AG10803 (cell line): Measurements from ENCODE around the gene AHNAK2.

Source experiments
- DNase-seq: peaks from one replicate; pipeline ENCODE4 v3.0.0; 2010; ENCODE audit warnings: low read depth
- H3K4me3 ChIP-seq: 2 replicates; pipeline ENCODE4 v1.5.1; 2011; ENCODE audit warnings: mild to moderate bottlenecking, low read length, control low read depth
- CTCF ChIP-seq: conservative IDR thresholded peaks from 2 replicates; pipeline ENCODE4 v1.5.1; 2011; ENCODE audit warnings: mild to moderate bottlenecking, low read length, control low read depth, inconsistent platforms

Gene AHNAK2

GRCh38 chr14:104900639-104901512, 77.3 kb downstream of the AHNAK2 start:
- no peak for TF ChIP-seq CTCF
- no peak overlapping the region for H3K4me3 ChIP-seq
- no peak for DNase-seq

- DNase-seq, result no peak
- no peak for TF ChIP-seq CTCF
- H3K4me3 ChIP-seq, result no peak overlapping the region
Observed at GRCh38 chr14:104899781-104900180, 78.4 kb downstream of the AHNAK2 start.

GRCh38 chr14:104898870-104899510, 79.2 kb downstream of the AHNAK2 start:
- no peak for TF ChIP-seq CTCF
- no peak overlapping the region for H3K4me3 ChIP-seq
- no peak for DNase-seq

GRCh38 chr14:104898195-104898558, 80.0 kb downstream of the AHNAK2 start:
- H3K4me3 ChIP-seq, result no peak overlapping the region
- no peak for TF ChIP-seq CTCF
- DNase-seq, result no peak

GRCh38 chr14:104897330-104898194, 80.6 kb downstream of the AHNAK2 start:
- DNase-seq, result no peak
- no peak for TF ChIP-seq CTCF
- H3K4me3 ChIP-seq, result no peak overlapping the region

GRCh38 chr14:104895786-104896661, 82.2 kb downstream of the AHNAK2 start:
- H3K4me3 ChIP-seq, result no peak overlapping the region
- no peak for DNase-seq
- no peak for TF ChIP-seq CTCF
